Testis (tissue), 3 donors: ENCODE measurements around the gene CASP7. TPM values are rescaled to one million over a fixed set of nuclear protein-coding genes. Genes with fewer than 3 reads are reported as not detected.

Source experiments
- DNase-seq: peaks from one replicate; pipeline ENCODE4 v3.0.0-alpha.2; 2019
- H3K27ac ChIP-seq, 2 donors: fragments of 200-600 bp; sonication (generic); one replicate each; pipeline ENCODE4 v1.5.1; 2019
- H3K27me3 ChIP-seq: fragments of 200-600 bp; sonication (generic); one replicate; pipeline ENCODE4 v1.5.1; 2019
- H3K36me3 ChIP-seq: fragments of 200-600 bp; sonication (generic); one replicate; pipeline ENCODE4 v1.5.1; 2017; ENCODE audit warnings: low read depth; ENCODE audit errors: missing control alignments
- H3K4me1 ChIP-seq: fragments of 200-600 bp; sonication (generic); one replicate; pipeline ENCODE4 v1.5.1; 2019
- H3K4me3 ChIP-seq, 2 donors: fragments of 200-600 bp; sonication (generic); one replicate each; pipeline ENCODE4 v1.5.1; 2017 to 2019
- H3K9me3 ChIP-seq: fragments of 200-600 bp; sonication (generic); one replicate; pipeline ENCODE4 v1.5.1; 2017
- POLR2A ChIP-seq: fragments of 450-650 bp; IDR thresholded peaks from one replicate; pipeline ENCODE4 v1.6.1; 2017; ENCODE audit warnings: antibody characterized with exemption, mild to moderate bottlenecking, moderate library complexity
- WGBS, 2 donors: methylation state at CpG; one replicate each; pipeline ENCODE4 v1.1.5; 2018; 5-methylcytosine and 5-hydroxymethylcytosine counted together
- intact Hi-C: fragments of 100-400 bp; cut with DNase I; formaldehyde crosslinking; loops from one replicate; pipeline ENCODE4 v1.15.1; 2023; ENCODE audit warnings: low total_unique reads
- polyA plus RNA-seq: library from polyadenylated mRNA; stranded (reverse); fragments of 350-450 nt; fragmentation: Illumina TruSeq; extraction: RNeasy Lipid Tissue Mini Kit (QIAGEN cat#74804); gene quantifications from one replicate; pipeline ENCODE4 v1.2.3, GENCODE V29; 2014; ENCODE audit warnings: low read depth, low replicate concordance; ENCODE audit not compliant: insufficient read depth
- total RNA-seq, 2 donors: library from RNA; depleted of rRNA; stranded (reverse); fragments of >200 nt; gene quantifications; one replicate each; pipeline ENCODE4 v1.2.3, GENCODE V29; 2016
- TF ChIP-seq, protein P1 (sequence below), 3 experiments: fragments of 450-650 bp in 2 of 3; fragments of 200-600 bp in 1 of 3; sonication (generic) in 1 of 3; IDR thresholded peaks; one replicate each; pipeline ENCODE4 v1.5.1; 2016 to 2019; ENCODE audit warnings: antibody characterized with exemption in 3 of 3, mild to moderate bottlenecking in 2 of 3, moderate library complexity in 1 of 3

CASP7 gene
- total and polyA plus RNA-seq, 3 donors from 2014 or later: 7.5 to 12.7 (median 11.8) TPM

GRCh38 chr10:113735913-113736312, 56.2 kb downstream of the CASP7 start:
- H3K27me3 ChIP-seq: no peaks in the 10 kb centered on the region
- TF ChIP-seq, protein P1, sequence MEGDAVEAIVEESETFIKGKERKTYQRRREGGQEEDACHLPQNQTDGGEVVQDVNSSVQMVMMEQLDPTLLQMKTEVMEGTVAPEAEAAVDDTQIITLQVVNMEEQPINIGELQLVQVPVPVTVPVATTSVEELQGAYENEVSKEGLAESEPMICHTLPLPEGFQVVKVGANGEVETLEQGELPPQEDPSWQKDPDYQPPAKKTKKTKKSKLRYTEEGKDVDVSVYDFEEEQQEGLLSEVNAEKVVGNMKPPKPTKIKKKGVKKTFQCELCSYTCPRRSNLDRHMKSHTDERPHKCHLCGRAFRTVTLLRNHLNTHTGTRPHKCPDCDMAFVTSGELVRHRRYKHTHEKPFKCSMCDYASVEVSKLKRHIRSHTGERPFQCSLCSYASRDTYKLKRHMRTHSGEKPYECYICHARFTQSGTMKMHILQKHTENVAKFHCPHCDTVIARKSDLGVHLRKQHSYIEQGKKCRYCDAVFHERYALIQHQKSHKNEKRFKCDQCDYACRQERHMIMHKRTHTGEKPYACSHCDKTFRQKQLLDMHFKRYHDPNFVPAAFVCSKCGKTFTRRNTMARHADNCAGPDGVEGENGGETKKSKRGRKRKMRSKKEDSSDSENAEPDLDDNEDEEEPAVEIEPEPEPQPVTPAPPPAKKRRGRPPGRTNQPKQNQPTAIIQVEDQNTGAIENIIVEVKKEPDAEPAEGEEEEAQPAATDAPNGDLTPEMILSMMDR (IDR thresholded peaks at IDR 0.05): no peak
- TF ChIP-seq POLR2A: no peak
- no peak for DNase-seq
- no peak overlapping the region for H3K27ac ChIP-seq
- no peak overlapping the region for H3K4me3 ChIP-seq
- intact Hi-C loops: no loop called here
- no peaks in the 10 kb centered on the region for H3K4me1 ChIP-seq
- no peaks in the 10 kb centered on the region for H3K9me3 ChIP-seq
- 36 to 52% methylated on average over 2 of the region's 2 CpGs for WGBS, 2 donors
- no peaks in the 10 kb centered on the region for H3K36me3 ChIP-seq

- H3K4me3 ChIP-seq: no peak overlapping the region
- WGBS, 2 donors: 28 to 36% methylated on average over 1 of the region's 1 CpG
- no peaks in the 10 kb centered on the region for H3K4me1 ChIP-seq
- intact Hi-C loops: no loop called here
- no peak overlapping the region for H3K27ac ChIP-seq
- no peak for DNase-seq
- no peaks in the 10 kb centered on the region for H3K9me3 ChIP-seq
- no peaks in the 10 kb centered on the region for H3K36me3 ChIP-seq
- no peak for TF ChIP-seq POLR2A
- TF ChIP-seq, protein P1 (IDR thresholded peaks at IDR 0.05): no peak
- no peaks in the 10 kb centered on the region for H3K27me3 ChIP-seq
These were observed 56.9 kb downstream of the CASP7 start for GRCh38 chr10:113736576-113736975.

GRCh38 chr10:113739031-113739430, 59.3 kb downstream of the CASP7 start:
- Histone ChIP-seq H3K4me3 (no peak overlapping the region), H3K27ac (no peak overlapping the region), H3K9me3 (no peaks in the 10 kb centered on the region), H3K27me3 (no peaks in the 10 kb centered on the region), H3K4me1 (no peaks in the 10 kb centered on the region), H3K36me3 (no peaks in the 10 kb centered on the region)
- no peak for TF ChIP-seq POLR2A
- TF ChIP-seq, protein P1 (IDR thresholded peaks at IDR 0.05): no peak
- 58 to 69% methylated on average over 4 of the region's 4 CpGs for WGBS, 2 donors
- intact Hi-C loops: no loop called here
- no peak for DNase-seq

DNA sequence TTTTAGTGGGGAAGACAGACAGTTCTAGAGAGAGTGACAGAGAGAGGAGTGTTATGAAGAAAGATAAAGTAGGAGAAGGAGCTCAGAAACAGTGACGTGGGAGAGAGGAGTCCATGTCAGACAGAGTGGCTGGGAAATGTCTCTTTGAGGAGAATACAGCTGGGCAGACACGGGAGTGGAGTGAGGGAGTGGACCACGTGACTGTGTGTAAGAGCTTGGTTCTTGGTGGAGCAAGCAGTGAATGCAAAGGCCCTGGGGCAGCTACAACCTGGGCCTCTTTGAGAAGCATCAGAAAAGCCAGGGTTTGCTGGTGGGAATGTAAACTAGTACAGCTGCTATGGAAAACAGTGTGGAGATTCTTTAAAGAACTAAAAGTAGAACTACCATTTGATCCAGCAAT, 59.9 kb downstream of the CASP7 start:
- TF ChIP-seq POLR2A: no peak
- TF ChIP-seq, protein P1 (IDR thresholded peaks at IDR 0.05): no peak
- H3K4me3 ChIP-seq: no peak overlapping the region
- H3K9me3 ChIP-seq: no peaks in the 10 kb centered on the region
- intact Hi-C loops: no loop called here
- H3K4me1 ChIP-seq: no peaks in the 10 kb centered on the region
- no peaks in the 10 kb centered on the region for H3K36me3 ChIP-seq
- H3K27me3 ChIP-seq: no peaks in the 10 kb centered on the region
- DNase-seq: no peak
- WGBS, 2 donors: 53 to 67% methylated on average over 3 of the region's 3 CpGs
- H3K27ac ChIP-seq: no peak overlapping the region

GRCh38 chr10:113740850-113741249, 61.1 kb downstream of the CASP7 start:
- Histone ChIP-seq H3K27me3 (no peaks in the 10 kb centered on the region), H3K27ac (no peak overlapping the region), H3K4me1 (no peaks in the 10 kb centered on the region), H3K4me3 (no peak overlapping the region), H3K9me3 (no peaks in the 10 kb centered on the region), H3K36me3 (no peaks in the 10 kb centered on the region)
- no peak for DNase-seq
- WGBS, 2 donors: 80 to 94% methylated on average over 3 of the region's 3 CpGs
- intact Hi-C loops: no loop called here
- TF ChIP-seq, protein P1 (IDR thresholded peaks at IDR 0.05): no peak
- TF ChIP-seq POLR2A: no peak
